RPMI7951 (cell line): ENCODE results near the gene DCAF7. TPM values are rescaled to one million over a fixed set of nuclear protein-coding genes. Genes with fewer than 3 reads are reported as not detected.

ENCODE experiments used
- DNase-seq: peaks from one replicate; pipeline ENCODE4 v3.0.0-alpha.2; 2012; ENCODE audit warnings: low read depth
- total RNA-seq: library from RNA; depleted of rRNA; stranded (reverse); fragments of >200 nt; shearing (Covaris generic); gene quantifications from 2 replicates; pipeline ENCODE4 v1.2.3, GENCODE V29; 2014; rRNA removed

DCAF7 gene
- total RNA-seq, 1 experiment from 2014 or later = 20.7 TPM

DNA sequence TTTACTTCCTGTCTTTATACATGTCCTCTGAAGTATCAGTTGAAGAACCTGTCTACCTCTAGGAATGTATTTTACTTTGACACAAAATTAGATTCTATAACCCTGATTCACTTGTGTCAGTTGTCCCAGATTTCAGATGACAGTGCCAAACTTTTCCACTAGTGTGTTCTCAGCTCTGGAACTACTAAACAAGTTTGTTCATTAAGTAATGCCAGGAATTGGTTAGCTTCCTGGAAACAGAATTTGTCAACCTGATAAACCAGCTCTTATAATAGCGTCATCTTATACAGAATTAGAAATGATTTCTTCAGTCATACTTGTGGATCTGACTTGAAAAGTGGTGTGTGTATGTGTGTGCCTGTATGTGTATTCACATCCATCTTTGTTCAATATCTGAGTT is 79.3 kb downstream of the DCAF7 start:
- no peak for DNase-seq

DNA sequence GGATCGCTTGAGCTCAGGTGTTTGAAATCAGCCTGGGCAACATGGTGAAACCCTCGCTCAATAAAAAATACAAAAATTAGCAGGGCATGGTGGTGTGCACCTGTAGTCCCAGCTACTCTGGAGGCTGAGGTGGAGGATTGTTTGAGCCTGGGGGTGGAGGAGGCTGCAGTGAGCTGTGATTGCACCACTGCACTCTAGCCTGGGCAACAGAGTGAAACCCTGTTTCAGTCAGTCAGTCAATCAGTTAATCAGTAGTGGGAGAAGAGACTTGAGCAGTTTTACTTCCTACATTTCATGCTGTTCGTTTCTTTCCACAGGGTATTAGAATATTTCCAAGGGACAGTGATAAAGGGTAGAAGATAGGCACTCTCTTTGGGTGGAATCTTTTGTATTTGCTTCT is 80.8 kb downstream of the DCAF7 start:
- no peak for DNase-seq

DNA sequence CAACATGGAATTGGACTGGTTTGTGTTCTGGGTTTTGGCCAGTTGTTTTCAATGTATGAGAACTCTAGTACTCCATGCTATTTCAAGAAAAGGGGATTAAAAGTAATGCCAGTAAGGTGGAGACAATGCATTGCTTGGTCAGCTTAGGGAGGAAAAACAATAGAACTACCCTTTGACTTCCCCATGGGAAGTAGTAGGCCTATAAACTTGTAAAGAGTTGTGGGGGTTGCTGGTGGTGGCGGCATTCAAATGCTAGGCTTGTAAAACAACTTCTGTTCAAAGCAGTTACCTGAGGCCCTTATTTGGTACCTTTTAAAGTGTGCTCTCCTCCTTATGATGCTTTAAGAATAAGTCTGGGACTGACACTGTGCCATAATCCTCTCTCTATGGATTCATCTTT is 81.3 kb downstream of the DCAF7 start:
- DNase-seq = no peak

DNA sequence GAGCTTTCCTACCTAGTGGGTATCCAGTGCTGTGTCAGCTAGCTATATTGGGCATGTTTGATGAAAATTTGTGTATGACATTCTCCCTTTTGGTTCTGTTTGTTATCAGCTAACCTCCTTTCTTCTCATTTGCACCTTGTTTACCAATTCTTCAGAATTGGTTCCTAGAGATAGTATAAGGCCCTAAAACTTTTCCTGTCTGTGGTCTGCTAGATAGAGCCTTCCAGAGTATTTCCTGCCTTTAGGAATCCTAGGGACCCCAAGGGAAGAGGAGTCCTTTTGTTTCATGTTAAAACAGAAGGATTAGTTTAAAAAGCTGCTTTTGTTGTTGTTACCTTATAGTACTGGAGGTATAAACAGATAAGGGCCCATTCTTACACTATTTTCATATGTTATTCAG is 83.5 kb downstream of the DCAF7 start:
- no peak for DNase-seq

DNA sequence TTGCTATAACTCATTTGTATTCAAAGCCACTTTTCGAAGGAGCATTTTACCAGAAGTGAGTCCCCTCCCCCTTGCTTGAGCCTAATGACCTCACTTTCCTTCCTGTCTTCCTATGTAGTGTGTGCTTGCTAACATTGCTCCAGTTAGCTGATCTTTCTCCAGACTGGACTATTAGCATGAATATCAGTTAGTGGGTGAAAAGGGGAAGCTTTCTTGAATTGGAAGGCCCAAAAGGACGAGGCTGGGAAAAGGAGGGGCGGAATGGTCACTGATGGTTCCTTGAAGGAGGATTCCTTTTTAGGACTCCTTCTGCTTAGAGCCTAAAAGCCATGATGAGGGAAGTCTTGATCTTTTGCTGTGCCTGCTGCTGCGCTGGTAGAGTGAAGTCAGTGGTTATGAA is 83.9 kb downstream of the DCAF7 start:
- DNase-seq = no peak

DNA sequence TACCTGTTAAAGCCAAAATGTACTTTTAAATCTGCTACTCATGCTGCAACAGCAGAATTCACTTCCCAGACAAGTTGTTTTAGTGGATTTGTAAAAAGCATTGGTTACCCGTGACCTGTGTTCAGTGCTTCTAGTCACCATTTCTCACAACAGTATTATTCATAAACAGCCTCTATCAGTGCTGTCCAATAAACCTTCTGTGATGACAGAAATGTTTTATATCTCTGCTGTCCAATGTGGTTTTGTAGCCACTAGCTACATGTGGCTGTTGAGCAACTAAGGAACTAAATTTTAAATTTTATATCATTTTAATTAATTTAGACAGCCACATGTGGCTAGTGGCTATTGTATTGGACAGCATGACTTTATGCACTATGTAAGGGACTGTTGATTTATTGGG is 84.5 kb downstream of the DCAF7 start:
- DNase-seq = no peak

DNA sequence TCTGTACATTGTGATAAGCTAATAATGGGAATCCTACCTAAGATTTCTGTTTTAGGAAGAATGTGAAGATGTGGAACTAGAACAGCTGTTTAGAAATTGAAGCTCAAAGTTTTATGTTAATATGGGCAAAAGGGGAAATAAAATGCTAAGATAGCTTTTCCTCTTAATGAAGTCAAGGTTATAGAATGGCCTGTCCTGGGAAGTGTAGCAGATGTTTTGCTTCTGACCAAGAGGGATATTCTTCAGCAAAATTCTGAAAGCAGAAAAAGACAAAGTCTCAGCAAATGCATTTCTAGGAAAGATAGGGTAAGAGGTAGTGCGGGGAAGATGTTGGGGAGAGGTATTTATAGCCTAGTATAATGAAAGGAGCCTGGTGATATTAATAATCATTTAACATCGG is 85.0 kb downstream of the DCAF7 start:
- no peak for DNase-seq

DNA sequence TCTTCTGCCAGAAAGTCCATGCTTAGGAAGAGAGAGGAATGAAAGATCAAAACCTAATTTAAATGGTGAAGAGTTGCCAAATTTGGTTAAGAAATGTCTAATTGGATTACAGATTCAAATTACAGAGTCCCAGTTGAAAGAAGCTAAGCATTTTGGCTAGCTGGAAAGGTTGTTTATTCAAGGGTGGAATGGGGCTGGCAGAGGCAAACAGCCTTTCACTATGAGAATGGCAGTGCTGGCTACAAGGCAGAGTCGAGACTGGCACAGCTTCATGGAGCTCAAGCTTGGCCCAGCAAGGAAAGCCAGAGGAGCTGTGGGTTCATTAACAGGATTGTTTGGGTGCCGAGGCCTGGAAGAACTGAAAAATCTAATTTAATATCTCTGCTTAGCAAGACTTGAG is 85.5 kb downstream of the DCAF7 start:
- DNase-seq = no peak

DNA sequence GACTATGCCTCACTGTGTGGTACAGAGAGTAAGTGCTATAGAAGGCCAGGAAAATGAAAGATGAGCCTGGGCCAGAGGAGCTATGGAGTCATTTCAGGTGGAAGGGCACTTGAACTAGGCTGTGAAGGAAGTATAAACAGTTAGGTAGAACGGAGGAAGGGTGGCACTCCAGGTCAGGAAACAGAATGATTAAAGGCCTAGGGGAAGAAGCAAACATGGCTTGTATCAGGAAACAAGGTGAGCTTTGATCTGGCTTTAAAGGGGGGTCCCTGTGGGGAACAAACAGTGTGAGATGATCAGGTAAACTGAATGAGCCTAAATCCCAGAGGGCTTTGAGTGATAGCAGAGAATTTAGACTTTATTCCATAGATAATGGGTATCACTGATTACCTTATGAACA is 88.8 kb downstream of the DCAF7 start:
- no peak for DNase-seq

DNA sequence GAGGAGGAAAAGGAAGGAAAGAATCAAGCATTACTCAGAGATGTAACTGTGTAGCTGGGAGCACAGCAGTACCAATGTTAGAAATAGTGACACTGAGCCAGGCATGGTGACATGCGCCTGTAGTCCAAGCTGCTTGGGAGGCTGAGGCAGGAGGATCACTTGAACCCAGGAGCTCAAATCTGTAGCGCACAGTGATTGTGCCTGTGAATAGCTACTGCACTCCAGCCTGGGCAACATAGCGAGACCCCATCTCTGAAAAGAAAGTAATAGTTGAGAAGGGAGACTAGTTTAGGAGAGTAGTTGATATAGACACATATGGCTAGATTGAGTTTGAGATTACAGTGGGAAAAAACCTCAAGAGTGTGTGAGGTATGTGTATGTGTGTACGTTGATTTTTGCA is 89.8 kb downstream of the DCAF7 start:
- no peak for DNase-seq

DNA sequence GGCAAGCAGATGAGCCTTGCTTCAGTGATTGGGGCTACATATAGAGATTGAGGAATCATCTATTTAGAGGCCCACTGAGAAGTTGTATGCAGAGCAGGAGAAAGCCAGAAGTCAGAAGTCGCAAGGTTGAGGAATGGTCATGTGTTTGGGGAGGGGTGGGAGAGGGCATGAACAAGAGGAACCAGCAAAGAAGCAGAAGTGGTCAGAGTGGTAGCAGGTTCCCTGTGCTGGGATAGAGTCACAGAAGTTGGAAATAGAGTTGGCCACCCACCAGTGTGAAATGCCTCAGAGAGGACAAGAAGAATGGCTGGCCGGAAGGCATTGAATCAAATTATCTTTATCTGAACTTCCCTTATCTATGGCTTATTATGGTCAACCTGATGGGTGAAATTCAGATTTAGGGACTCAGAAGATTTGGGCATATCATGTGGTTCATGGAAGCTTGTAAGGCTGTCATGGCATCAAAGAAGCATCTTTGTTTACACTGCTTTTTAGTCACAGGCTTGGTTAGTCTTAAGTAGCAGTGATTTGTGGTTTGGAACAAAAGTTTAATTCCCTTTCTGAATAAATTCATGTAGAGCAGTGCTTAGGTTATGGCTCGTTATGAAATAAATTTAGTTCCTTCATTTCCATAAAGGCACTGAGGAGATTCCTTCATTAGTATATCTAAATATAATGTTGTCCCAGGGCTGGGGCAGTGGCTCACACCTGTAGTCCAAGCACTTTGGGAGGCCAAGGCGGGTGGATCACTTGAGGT is 91.6 kb downstream of the DCAF7 start:
- no peak for DNase-seq

Other genes starting within 250 kb of the DCAF7 start
- gene CYB561, start 104.2 kb upstream of the DCAF7 start, total RNA-seq = 9.5 and 10.0 TPM in 2 replicates
- gene ACE, start 73.4 kb upstream of the DCAF7 start, total RNA-seq = 0.68 and 0.72 TPM in 2 replicates
- not detected in 2 replicates for gene KCNH6, start 27.1 kb upstream of the DCAF7 start, total RNA-seq
- 12.6 and 16.7 TPM in 2 replicates for gene TACO1, start 50.4 kb downstream of the DCAF7 start, total RNA-seq
- 15.3 and 18.1 TPM in 2 replicates for gene MAP3K3, start 71.9 kb downstream of the DCAF7 start, total RNA-seq
- gene LIMD2, start 149.6 kb downstream of the DCAF7 start, total RNA-seq = 4.9 and 10.2 TPM in 2 replicates
- gene STRADA, start 191.3 kb downstream of the DCAF7 start, total RNA-seq = 10.1 and 13.7 TPM in 2 replicates
- gene CCDC47, start 223.1 kb downstream of the DCAF7 start, total RNA-seq = 39.9 and 49.3 TPM in 2 replicates
- gene DDX42, start 223.7 kb downstream of the DCAF7 start, total RNA-seq = 18.0 and 19.8 TPM in 2 replicates